IPS-15b (cell line): ENCODE data around the gene UBE2L5.
"Not testable (repeated sequence)": the region's sequence is repeated elsewhere in the genome, so short reads cannot be mapped to it uniquely, and the experiment has no call there.

Source experiments
- H3K27me3 ChIP-seq: one replicate; pipeline ENCODE4 v1.6.1; 2013; ENCODE audit warnings: low read length; ENCODE audit not compliant: control insufficient read depth, insufficient read depth
- H3K36me3 ChIP-seq: one replicate; pipeline ENCODE4 v1.6.1; 2013; ENCODE audit warnings: low read length; ENCODE audit not compliant: control insufficient read depth, insufficient read depth
- H3K4me1 ChIP-seq: one replicate; pipeline ENCODE4 v1.6.1; 2013; ENCODE audit warnings: mild to moderate bottlenecking, low read length; ENCODE audit not compliant: control insufficient read depth, insufficient read depth
- H3K4me3 ChIP-seq: one replicate; pipeline ENCODE4 v1.5.1; 2013; ENCODE audit warnings: low read depth, low read length
- H3K9ac ChIP-seq: one replicate; pipeline ENCODE4 v1.6.1; 2013; ENCODE audit warnings: low read depth, mild to moderate bottlenecking, low read length
- H3K9me3 ChIP-seq: one replicate; pipeline ENCODE4 v1.6.1; 2013; ENCODE audit warnings: mild to moderate bottlenecking, low read length; ENCODE audit not compliant: control insufficient read depth, insufficient read depth

The UBE2L5 gene

DNA sequence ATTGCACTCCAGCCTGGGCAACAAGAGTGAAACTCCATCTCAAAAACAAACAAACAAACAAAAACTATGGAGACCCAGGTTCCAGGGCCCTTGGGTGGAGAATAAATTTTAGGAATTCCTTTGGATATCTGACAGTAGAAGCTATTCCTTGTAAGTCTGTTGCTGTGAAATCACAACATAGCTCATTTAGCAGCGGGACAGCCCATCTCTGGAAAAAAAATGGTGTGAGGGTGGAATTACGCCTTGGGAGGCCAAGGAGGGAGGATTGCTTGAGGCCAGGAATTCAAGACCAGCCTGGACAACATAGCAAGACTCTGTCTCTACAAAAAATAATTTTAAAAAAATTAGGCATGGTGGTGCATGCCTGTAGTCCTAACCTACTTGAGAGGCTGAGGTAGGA, 27.8 kb downstream of the UBE2L5 start:
- no peaks in the 10 kb centered on the region for H3K36me3 ChIP-seq
- no peak overlapping the region for H3K9ac ChIP-seq
- H3K4me3 ChIP-seq: no peak overlapping the region
- no peaks in the 10 kb centered on the region for H3K9me3 ChIP-seq
- no peaks in the 10 kb centered on the region for H3K4me1 ChIP-seq
- H3K27me3 ChIP-seq: no peaks in the 10 kb centered on the region

DNA sequence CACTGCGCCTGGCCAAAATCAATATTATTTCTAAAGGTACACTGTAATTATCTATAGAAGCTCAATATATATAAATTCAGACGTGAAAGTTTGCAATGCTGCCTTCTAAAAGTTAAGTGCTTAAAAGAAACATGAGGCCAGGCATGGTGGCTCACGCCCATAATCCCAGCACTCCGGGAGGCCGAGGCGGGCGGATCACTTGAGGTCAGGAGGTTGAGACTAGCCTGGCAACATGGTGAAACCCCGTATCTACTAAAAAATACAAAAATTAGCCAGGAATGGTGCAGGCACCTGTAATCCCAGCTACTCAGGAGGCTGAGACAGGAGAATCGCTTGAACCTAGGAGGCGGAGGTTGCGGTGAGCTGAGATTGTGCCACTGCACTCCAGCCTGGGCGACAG, 29.2 kb downstream of the UBE2L5 start:
- not testable (repeated sequence) for H3K4me1 ChIP-seq

DNA sequence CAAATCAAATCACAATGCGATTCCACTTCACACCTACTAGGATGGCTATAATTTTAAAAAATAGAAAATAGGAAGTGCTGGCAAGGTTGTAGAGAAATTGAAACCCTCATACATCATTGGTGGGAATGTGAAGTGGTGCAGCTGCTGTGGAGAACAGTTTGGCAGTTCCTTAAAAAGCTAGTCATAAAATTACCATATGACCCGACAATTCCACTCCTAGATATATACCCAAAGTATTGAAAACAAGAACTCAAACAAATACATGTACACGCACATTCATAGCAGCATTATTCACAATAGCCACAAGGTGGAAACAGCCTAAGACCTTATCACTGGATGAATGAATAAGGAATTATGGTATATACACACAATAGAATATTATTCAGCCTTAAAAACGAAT, 31.4 kb downstream of the UBE2L5 start:
- no peak overlapping the region for H3K9ac ChIP-seq
- no peak overlapping the region for H3K4me3 ChIP-seq
- H3K27me3 ChIP-seq: no peaks in the 10 kb centered on the region
- H3K36me3 ChIP-seq: no peaks in the 10 kb centered on the region
- no peaks in the 10 kb centered on the region for H3K4me1 ChIP-seq
- no peaks in the 10 kb centered on the region for H3K9me3 ChIP-seq

More for the DNA sequence above, 29.2 kb downstream of the UBE2L5 start:
- H3K9ac ChIP-seq, H3K9me3 ChIP-seq, H3K36me3 ChIP-seq, H3K4me3 ChIP-seq, H3K27me3 ChIP-seq: not testable (repeated sequence)

DNA sequence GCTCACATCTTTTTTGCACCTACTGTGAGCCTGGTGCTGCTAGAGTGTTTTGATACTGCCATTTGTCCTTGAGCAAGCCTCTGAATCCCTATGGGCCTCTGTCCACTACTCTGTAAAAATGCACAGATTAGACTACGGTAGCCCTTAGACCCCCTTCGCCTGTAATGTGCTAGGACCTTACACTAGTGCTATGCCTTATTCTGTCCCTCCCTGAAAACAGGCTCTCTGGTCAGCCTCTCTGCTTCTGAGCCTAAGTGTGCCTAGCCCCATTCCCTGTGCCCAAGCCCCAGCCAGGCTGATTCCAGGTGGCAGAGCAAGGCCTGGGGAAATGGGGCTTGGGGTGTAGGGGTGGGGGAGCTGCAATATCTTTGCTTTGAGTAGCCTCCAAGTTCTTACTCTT, 32.7 kb downstream of the UBE2L5 start:
- H3K9me3 ChIP-seq: no peaks in the 10 kb centered on the region
- H3K4me3 ChIP-seq: no peak overlapping the region
- no peaks in the 10 kb centered on the region for H3K4me1 ChIP-seq
- H3K36me3 ChIP-seq: no peaks in the 10 kb centered on the region
- no peak overlapping the region for H3K9ac ChIP-seq
- H3K27me3 ChIP-seq: no peaks in the 10 kb centered on the region

DNA sequence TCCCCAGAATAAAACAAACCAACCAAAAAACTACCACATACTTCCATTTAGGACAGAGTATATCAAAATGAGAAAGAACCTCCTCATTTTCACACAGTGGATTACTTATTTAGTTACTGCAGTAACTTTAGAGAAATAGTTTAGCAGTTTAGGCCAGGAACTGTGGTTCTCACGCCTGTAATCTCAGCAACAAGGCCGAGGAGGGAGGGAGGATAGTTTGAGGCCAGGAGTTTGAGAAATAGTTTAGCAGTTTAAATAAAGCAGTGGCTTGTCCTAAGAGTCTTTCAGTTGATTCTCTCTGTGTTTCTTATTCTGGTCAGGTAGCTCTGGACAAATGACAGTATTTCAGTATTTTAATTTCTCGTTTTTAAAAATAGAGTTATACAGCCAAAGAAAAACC, 34.0 kb downstream of the UBE2L5 start:
- no peaks in the 10 kb centered on the region for H3K36me3 ChIP-seq
- H3K27me3 ChIP-seq: no peaks in the 10 kb centered on the region
- H3K9ac ChIP-seq: no peak overlapping the region
- no peak overlapping the region for H3K4me3 ChIP-seq
- H3K9me3 ChIP-seq: no peaks in the 10 kb centered on the region
- no peaks in the 10 kb centered on the region for H3K4me1 ChIP-seq

DNA sequence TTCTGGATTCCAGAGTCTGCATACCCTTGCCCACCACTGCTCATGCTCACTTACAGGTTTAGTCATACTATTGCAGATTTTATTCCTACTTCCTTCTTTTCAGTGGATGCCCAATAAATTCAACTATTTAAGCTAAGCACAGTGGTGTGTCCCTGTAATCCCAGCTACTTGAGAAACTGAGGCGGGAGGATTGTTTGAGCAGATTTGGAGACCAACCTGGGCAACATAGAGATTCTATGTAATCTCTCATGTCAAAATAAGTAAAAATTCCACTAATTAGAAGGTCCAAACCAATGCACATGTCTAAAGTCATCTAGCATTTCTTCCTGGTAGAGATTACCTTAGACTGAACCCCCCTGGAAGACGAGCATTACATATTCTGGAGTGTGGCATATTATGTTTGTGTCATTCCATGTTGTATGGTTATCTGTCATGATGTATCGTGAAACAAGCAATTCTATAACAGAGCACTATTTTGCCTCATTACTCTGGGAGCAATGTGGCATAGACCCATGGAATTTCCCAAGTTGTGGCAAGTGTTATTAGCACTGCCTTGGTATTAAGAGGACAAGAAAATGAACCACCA, 35.1 kb downstream of the UBE2L5 start:
- H3K4me3 ChIP-seq: no peak overlapping the region
- no peaks in the 10 kb centered on the region for H3K27me3 ChIP-seq
- H3K9ac ChIP-seq: no peak overlapping the region
- peaks cover 10% of the 10 kb centered on the region for H3K36me3 ChIP-seq
- no peaks in the 10 kb centered on the region for H3K9me3 ChIP-seq
- H3K4me1 ChIP-seq: no peaks in the 10 kb centered on the region

DNA sequence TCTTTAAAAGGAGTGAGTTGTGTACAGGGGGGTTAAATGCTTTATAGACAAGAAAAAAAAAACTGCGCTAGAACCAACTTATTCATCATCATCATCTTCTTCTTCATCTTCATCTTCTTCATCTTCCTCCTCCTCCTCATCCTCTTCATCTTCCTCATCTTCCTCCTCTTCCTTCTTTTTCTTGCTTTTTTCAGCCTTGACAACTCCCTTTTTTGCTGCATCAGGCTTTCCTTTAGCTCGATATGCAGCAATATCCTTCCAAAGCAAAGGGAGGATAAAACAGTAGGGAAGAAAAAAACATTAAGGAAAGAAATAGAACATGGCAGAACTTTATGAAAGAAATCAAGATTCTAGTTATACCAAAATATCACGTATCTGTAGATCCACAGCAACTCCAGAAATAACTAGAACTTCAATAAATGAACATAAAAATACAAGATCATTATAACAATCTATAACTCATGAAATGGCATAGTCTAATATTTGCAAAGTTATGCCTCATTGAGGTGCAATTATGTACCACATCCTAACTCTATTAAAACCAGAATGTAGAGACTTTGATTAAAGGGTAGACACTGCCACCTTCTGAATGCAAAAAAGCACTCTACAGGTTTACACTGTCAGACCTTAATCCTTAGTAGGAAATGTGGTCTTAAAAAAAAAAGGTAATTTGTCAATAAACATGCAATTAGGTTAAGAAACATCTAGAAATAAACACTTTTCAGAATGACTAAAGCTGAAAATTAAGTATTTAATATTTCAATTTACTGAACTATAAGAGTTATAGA, 39.2 kb downstream of the UBE2L5 start:
- not testable (repeated sequence) for H3K27me3 ChIP-seq, H3K9ac ChIP-seq, H3K4me3 ChIP-seq, H3K9me3 ChIP-seq, H3K4me1 ChIP-seq
- peaks cover 19% of the 10 kb centered on the region for H3K36me3 ChIP-seq

DNA sequence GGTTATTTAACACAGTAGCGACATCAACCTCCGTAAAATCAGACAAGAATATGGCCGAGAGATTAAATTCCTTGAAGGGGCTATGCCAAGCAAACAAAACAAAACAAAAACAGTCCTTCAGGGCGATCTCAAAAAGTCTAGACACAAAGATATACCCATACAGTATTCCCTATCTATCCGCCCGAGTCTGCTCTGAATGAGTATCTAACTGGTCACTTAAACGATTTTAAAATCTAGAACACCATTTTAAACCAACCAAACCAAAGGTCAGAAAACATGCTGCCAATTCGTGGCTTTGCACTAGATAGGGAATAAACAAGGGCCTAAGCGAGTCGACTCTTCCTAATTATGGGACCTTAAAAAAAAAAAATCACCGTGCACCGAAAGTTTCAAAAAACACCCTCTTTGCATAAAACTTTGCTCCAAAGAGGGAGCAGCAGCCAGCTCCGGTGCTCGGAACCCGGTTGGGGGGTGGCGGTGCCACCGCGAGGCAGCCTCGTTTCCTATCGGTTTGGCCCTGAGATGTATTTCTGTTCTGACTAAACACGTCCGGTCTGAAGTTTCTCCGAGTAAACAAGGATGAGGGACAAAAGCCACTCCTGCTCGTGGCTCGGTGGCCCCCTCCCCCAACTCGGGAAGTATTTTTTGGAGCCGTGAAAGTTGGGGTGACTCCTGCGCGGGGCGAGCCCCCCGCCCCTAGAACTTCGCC, 41.6 kb downstream of the UBE2L5 start:
- Histone ChIP-seq H3K9me3 (no peaks in the 10 kb centered on the region), H3K4me1 (peaks cover 5% of the 10 kb centered on the region), H3K4me3 (peak overlapping the region; percentile 88), H3K36me3 (peaks cover 19% of the 10 kb centered on the region), H3K9ac (peak overlapping the region; percentile 98), H3K27me3 (no peaks in the 10 kb centered on the region)

DNA sequence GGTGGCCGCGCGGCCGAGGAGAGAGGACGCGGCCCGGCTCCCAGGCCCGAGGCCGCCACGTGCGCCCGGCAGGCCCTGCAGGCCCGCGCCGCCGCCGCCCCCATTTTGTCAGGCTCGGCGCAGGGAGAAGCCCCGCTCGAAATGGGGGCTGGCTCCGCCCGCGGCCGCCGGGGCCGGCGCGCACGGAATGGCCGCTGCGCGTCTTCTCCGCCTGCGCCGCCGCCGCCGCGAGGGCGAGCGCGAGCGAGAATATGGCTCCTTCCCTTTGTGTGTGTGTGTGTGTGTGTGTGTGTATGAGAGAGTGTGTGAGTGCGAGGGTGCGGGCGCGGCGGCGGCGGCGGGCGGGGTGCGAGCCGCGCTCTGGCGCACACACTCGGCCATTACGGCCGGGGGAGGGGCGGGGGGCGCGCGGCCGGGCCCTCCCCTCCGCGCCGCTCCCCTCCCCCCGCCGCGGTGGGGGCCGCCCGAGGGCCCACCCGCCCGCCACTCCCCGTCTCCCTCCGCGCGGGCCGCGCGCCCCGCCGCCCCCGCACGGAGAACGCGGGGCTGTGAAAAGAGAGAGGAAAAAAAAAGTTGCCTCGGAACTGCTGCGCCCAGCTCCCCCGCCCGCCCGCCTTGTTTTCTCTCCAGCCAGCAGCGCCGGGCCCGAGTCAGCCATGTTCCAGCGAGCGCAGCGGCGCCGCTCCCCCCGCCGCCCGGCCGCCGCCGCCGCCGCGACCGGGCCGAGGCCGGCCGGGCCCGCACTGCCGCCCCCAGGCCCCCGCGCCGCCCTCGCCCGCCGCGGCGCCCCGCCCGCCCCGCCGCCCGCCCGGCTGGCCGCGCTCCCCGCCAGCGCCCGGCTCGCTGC, 42.4 kb downstream of the UBE2L5 start:
- Histone ChIP-seq H3K9me3 (no peaks in the 10 kb centered on the region), H3K27me3 (no peaks in the 10 kb centered on the region), H3K4me3 (peak overlapping the region; percentile 88), H3K36me3 (peaks cover 19% of the 10 kb centered on the region), H3K9ac (peak overlapping the region; percentile 98), H3K4me1 (peaks cover 5% of the 10 kb centered on the region)

DNA sequence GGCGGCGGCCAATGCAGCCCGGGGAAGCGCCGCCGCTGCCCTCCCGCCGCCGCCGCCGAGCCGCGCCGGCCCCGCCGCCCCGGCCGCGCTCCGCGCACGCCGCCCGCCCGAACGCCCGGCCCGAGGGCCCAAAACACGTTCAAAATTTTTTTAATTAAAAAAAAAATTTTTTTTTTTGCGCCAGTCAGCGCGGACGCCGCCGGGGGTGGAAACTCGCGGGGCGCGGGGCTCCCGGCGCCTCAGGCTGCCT, 43.0 kb downstream of the UBE2L5 start:
- Histone ChIP-seq H3K9me3 (no peaks in the 10 kb centered on the region), H3K4me3 (peak overlapping the region; percentile 58), H3K36me3 (peaks cover 19% of the 10 kb centered on the region), H3K4me1 (peaks cover 5% of the 10 kb centered on the region), H3K9ac (peak overlapping the region; percentile 79), H3K27me3 (no peaks in the 10 kb centered on the region)

DNA sequence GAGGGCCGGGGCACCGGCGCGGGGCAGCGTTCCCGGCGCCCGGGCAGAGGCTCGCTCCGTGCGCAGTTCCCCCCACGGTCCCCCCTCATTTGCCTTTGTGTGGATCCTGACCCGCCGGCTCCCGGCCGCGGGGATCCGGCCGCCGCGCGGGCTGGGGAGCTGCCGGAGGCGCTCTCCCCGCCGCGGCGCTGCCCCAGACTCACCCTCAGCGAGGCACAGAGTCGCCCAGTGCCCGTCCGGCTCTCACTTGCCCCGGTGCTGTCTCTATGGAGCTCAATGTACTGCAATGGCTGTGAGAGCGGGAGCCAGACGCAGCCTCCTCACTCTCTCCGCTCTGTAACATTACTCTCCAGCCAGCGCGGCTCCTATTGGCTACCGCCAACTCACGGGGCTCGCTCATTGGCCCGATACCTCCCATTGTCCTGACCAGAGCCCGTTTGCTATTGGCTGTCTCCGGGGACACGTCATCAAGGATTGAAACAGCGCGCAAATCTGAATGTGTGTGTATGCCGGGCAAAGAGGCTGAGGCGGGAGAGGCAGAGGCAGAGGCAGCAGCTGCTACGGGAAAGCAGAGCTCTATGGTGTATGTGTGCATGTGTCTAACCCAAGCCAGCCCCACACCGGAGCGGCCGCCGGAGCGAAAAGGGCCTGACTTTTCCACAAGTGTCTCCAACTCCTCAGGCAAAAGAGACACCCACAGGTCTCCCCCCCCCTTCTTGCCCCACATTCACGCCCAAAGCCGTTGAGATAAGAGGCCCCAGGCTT, 43.5 kb downstream of the UBE2L5 start, which contains the start of gene HMGB1:
HMGB1 (minus strand) TSS at position 344 of the 765 bp plus-strand sequence. CDS start 2,256 bp downstream, outside the sequence.
- Histone ChIP-seq H3K9ac (peak within 1 kb of the TSS; percentile 79), H3K4me1 (peaks cover 5% of the 10 kb centered on the region), H3K27me3 (no peaks in the 10 kb centered on the region), H3K4me3 (peak within 1 kb of the TSS; percentile 88), H3K36me3 (peaks cover 19% of the 10 kb centered on the region), H3K9me3 (no peaks in the 10 kb centered on the region)
